GM08714 (cell line): ENCODE data around the gene KISS1R.

Source experiments
- H3K4me3 ChIP-seq: fragments of 200-500 bp; sonication (Bioruptor generic); 2 replicates; pipeline ENCODE4 v1.5.1; 2014; ENCODE audit warnings: mild to moderate bottlenecking, low read length, inconsistent platforms
- ZNF274 ChIP-seq: IDR thresholded peaks from 2 replicates; pipeline ENCODE4 v1.6.1; 2012; ENCODE audit warnings: mild to moderate bottlenecking, low read depth, low read length

Gene KISS1R

DNA sequence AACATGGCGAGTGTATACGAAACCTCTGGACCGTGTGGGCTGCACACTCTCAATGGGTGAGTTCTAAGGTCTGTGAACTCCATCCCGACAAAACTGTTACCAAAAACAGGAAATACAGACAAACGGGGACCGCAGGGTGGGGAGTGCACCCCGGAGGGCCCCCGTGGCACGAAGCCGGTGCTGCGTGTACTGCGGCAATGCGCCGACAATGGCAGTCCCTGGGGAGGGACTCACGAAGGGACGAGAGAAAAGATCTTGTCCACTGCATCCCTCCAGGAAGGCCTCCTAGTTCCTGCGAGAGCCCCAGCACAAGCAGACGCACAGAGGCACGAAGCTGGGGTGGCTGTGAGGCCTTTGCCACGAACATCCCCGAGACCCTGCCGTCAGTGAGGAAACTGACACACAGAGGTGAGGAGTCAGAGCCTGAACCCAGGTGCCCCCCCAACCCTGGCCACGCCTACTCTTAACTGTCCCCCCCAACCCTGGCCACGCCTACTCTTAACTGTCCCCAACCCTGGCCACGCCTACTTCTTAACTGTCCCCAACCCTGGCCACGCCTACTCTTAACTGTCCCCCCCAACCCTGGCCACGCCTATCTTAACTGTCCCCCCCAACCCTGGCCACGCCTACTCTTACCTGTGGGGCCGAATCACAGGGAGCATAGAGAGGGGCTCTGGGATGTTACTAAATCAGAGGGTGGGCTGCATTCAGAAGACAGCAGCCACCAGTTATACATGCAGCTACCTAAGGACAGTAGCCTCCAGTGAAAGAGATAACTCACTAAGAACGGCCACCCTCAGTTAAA is 28.4 kb upstream of the KISS1R start:
- no peak overlapping the region for H3K4me3 ChIP-seq
- TF ChIP-seq ZNF274: no peak

- TF ChIP-seq ZNF274: no peak
- H3K4me3 ChIP-seq: no peak overlapping the region
Observed at GRCh38 chr19:889662-890295, 27.4 kb upstream of the KISS1R start.

GRCh38 chr19:890831-891230 is 26.3 kb upstream of the KISS1R start:
- H3K4me3 ChIP-seq: no peak overlapping the region
- no peak for TF ChIP-seq ZNF274

- H3K4me3 ChIP-seq: peak overlapping the region; percentile 92; the same call in 1 of the 2 replicates
Observed at GRCh38 chr19:891421-892200, 25.5 kb upstream of the KISS1R start.

GRCh38 chr19:892243-892893 is 24.8 kb upstream of the KISS1R start:
- TF ChIP-seq ZNF274: no peak
- peak overlapping the region; percentile 92 for H3K4me3 ChIP-seq

- no peak for TF ChIP-seq ZNF274
- H3K4me3 ChIP-seq: peak within 1 kb of the TSS; percentile 92
Observed at GRCh38 chr19:892894-893689, 24.0 kb upstream of the KISS1R start, which contains the start of the genes MED16 and RNU6-9. MED16 (minus strand) TSS chr19:893187; CDS start chr19:891131, 2,056 bp downstream. RNU6-9 (plus strand) TSS chr19:893484.

- no peak for TF ChIP-seq ZNF274
- no peak overlapping the region for H3K4me3 ChIP-seq
Observed at GRCh38 chr19:896434-896833, 20.7 kb upstream of the KISS1R start.

GRCh38 chr19:896999-897398 is 20.1 kb upstream of the KISS1R start:
- no peak for TF ChIP-seq ZNF274
- no peak overlapping the region for H3K4me3 ChIP-seq

- no peak overlapping the region for H3K4me3 ChIP-seq
- no peak for TF ChIP-seq ZNF274
Observed at GRCh38 chr19:897442-898039, 19.6 kb upstream of the KISS1R start.

DNA sequence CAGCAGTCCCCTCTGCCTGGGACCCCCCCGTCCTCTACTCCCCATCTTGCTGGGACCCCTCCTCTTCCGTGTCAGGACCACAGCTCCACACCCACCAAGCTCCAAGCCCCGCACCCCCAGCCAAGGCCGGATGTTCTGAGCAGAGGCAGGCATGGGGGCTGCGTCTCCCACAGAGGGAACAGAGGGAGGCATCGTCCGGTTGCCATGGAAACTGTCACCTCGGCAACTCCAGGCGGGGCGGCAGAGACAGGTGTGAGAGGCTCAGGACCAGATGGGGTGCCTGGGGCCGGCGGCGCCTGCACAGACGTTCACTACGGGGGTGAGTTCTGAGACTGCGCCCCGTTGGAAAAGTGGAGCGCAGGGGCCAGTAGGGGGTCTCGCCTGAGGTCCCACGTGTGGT is 18.5 kb upstream of the KISS1R start:
- no peak overlapping the region for H3K4me3 ChIP-seq
- TF ChIP-seq ZNF274: no peak

DNA sequence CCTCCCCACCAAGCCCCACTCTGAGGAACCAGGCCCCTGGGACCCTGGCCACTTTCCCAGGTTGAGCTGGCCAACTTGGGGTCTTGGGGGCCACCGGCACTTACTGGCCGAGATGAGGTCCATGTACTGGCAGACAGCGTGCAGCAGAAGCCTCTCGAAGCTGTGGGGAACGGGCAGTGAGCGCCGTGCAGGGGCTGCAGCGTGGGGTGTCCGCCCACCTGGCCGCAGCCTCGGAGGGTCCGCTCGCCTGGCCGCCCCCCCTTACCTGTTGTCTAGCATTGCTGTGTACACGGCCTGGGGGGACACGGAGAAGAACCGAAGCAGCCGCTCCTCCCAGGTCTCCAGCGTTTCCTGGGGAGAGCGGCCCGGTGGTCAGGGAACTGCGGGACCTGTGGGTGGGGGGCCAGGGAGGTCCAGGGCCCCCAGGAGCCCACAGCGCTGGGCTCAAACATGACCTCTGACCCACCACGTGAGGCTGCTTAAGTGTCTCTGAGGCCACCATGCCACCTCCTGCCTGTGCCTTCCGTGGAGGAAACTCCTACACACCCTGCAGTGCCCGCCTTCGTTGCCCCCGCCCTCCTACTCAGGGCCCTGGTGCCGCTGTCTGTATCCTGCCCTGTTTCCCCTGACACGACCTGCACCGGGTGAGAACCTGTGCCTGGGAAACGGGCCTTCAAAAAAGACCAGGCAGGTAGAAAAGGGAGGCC is 17.6 kb upstream of the KISS1R start:
- TF ChIP-seq ZNF274: no peak
- no peak overlapping the region for H3K4me3 ChIP-seq

DNA sequence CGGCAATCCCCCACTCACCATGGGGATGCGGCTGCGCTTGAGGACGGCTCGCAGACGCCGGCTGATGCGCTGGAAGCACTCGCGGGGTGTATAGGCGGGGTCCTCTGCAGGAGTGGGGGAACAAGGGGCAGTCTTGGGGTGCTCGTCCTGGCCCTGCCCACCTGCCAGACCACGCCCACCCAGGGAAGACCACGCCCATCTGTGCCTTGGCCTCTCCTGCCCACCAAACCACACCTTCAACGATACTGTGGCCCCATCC is 17.2 kb upstream of the KISS1R start:
- no peak for TF ChIP-seq ZNF274
- H3K4me3 ChIP-seq: no peak overlapping the region
